Rectal smooth muscle tissue (tissue), 1 donor: ENCODE data around the gene NEURL1.

Experiments
- H3K27ac ChIP-seq: one replicate; pipeline ENCODE4 v1.7.0; 2013; ENCODE audit warnings: low read depth, low read length, inconsistent platforms
- H3K27me3 ChIP-seq: one replicate; pipeline ENCODE4 v1.7.0; 2013; ENCODE audit warnings: low read length; ENCODE audit not compliant: control insufficient read depth, insufficient read depth
- H3K36me3 ChIP-seq: one replicate; pipeline ENCODE4 v1.7.0; 2013; ENCODE audit warnings: low read length; ENCODE audit not compliant: control insufficient read depth, insufficient read depth
- H3K4me1 ChIP-seq: one replicate; pipeline ENCODE4 v1.7.0; 2013; ENCODE audit warnings: low read length; ENCODE audit not compliant: control insufficient read depth, insufficient read depth
- H3K4me3 ChIP-seq: one replicate; pipeline ENCODE4 v1.7.0; 2013; ENCODE audit warnings: low read length
- H3K9ac ChIP-seq: one replicate; pipeline ENCODE4 v1.7.0; 2013; ENCODE audit warnings: low read length

Gene NEURL1

GRCh38 chr10:103539751-103540150 lies 46.2 kb downstream of the NEURL1 start:
- Histone ChIP-seq H3K36me3 (no peaks in the 10 kb centered on the region), H3K9ac (no peak overlapping the region), H3K4me3 (no peak overlapping the region), H3K27me3 (no peaks in the 10 kb centered on the region), H3K27ac (no peak overlapping the region), H3K4me1 (peaks cover 4% of the 10 kb centered on the region)

- Histone ChIP-seq H3K4me3 (no peak overlapping the region), H3K27me3 (no peaks in the 10 kb centered on the region), H3K36me3 (no peaks in the 10 kb centered on the region), H3K4me1 (peaks cover 4% of the 10 kb centered on the region), H3K9ac (no peak overlapping the region), H3K27ac (no peak overlapping the region)
Measured at GRCh38 chr10:103540722-103541121, 47.2 kb downstream of the NEURL1 start.

GRCh38 chr10:103541616-103542015 lies 48.1 kb downstream of the NEURL1 start:
- Histone ChIP-seq H3K27ac (no peak overlapping the region), H3K4me3 (no peak overlapping the region)

GRCh38 chr10:103542764-103543616 lies 49.5 kb downstream of the NEURL1 start:
- Histone ChIP-seq H3K4me3 (peak overlapping the region; percentile 55), H3K9ac (no peak overlapping the region), H3K4me1 (peaks cover 4% of the 10 kb centered on the region), H3K27me3 (no peaks in the 10 kb centered on the region), H3K36me3 (no peaks in the 10 kb centered on the region), H3K27ac (no peak overlapping the region)

More at GRCh38 chr10:103541616-103542015, 48.1 kb downstream of the NEURL1 start:
- Histone ChIP-seq H3K36me3 (no peaks in the 10 kb centered on the region), H3K9ac (no peak overlapping the region), H3K27me3 (no peaks in the 10 kb centered on the region), H3K4me1 (peaks cover 4% of the 10 kb centered on the region)

GRCh38 chr10:103543617-103544525 lies 50.4 kb downstream of the NEURL1 start:
- peaks cover 4% of the 10 kb centered on the region for H3K4me1 ChIP-seq
- no peak overlapping the region for H3K9ac ChIP-seq
- no peaks in the 10 kb centered on the region for H3K36me3 ChIP-seq
- no peaks in the 10 kb centered on the region for H3K27me3 ChIP-seq
- no peak overlapping the region for H3K27ac ChIP-seq
- no peak overlapping the region for H3K4me3 ChIP-seq

- Histone ChIP-seq H3K27ac (no peak overlapping the region), H3K9ac (no peak overlapping the region), H3K4me3 (no peak overlapping the region), H3K27me3 (no peaks in the 10 kb centered on the region), H3K36me3 (no peaks in the 10 kb centered on the region), H3K4me1 (peaks cover 4% of the 10 kb centered on the region)
Measured at GRCh38 chr10:103544657-103545310, 51.3 kb downstream of the NEURL1 start.

- Histone ChIP-seq H3K27me3 (no peaks in the 10 kb centered on the region), H3K9ac (no peak overlapping the region), H3K4me3 (no peak overlapping the region), H3K4me1 (peaks cover 4% of the 10 kb centered on the region), H3K27ac (no peak overlapping the region), H3K36me3 (no peaks in the 10 kb centered on the region)
Measured at GRCh38 chr10:103545366-103545765, 51.9 kb downstream of the NEURL1 start.

GRCh38 chr10:103545771-103546281 lies 52.3 kb downstream of the NEURL1 start:
- Histone ChIP-seq H3K9ac (no peak overlapping the region), H3K4me1 (peaks cover 4% of the 10 kb centered on the region), H3K27me3 (no peaks in the 10 kb centered on the region), H3K36me3 (no peaks in the 10 kb centered on the region), H3K4me3 (no peak overlapping the region), H3K27ac (no peak overlapping the region)

- Histone ChIP-seq H3K27me3 (no peaks in the 10 kb centered on the region), H3K36me3 (no peaks in the 10 kb centered on the region), H3K4me3 (no peak overlapping the region), H3K27ac (no peak overlapping the region), H3K9ac (no peak overlapping the region), H3K4me1 (peaks cover 4% of the 10 kb centered on the region)
Measured at GRCh38 chr10:103546401-103546800, 52.9 kb downstream of the NEURL1 start.

- H3K4me1 ChIP-seq: peaks cover 4% of the 10 kb centered on the region
- no peak overlapping the region for H3K9ac ChIP-seq
- H3K27me3 ChIP-seq: no peaks in the 10 kb centered on the region
- H3K4me3 ChIP-seq: no peak overlapping the region
- no peaks in the 10 kb centered on the region for H3K36me3 ChIP-seq
- no peak overlapping the region for H3K27ac ChIP-seq
Measured at GRCh38 chr10:103547391-103547946, 54.0 kb downstream of the NEURL1 start.

GRCh38 chr10:103548006-103548405 lies 54.5 kb downstream of the NEURL1 start:
- Histone ChIP-seq H3K36me3 (no peaks in the 10 kb centered on the region), H3K27me3 (no peaks in the 10 kb centered on the region), H3K4me3 (no peak overlapping the region), H3K27ac (no peak overlapping the region), H3K9ac (no peak overlapping the region), H3K4me1 (peaks cover 4% of the 10 kb centered on the region)
